NCI-H187 treated with DMSO at 0.1 percent for 48 hours (cell line): ENCODE data around the gene FAS.
"Not testable (repeated sequence)": the region's sequence is repeated elsewhere in the genome, so short reads cannot be mapped to it uniquely, and the experiment has no call there.

Experiments used
- DNase-seq: peaks from one replicate; lab custom pipeline; 2025; lab: John Stamatoyannopoulos, UW

The FAS gene

DNA sequence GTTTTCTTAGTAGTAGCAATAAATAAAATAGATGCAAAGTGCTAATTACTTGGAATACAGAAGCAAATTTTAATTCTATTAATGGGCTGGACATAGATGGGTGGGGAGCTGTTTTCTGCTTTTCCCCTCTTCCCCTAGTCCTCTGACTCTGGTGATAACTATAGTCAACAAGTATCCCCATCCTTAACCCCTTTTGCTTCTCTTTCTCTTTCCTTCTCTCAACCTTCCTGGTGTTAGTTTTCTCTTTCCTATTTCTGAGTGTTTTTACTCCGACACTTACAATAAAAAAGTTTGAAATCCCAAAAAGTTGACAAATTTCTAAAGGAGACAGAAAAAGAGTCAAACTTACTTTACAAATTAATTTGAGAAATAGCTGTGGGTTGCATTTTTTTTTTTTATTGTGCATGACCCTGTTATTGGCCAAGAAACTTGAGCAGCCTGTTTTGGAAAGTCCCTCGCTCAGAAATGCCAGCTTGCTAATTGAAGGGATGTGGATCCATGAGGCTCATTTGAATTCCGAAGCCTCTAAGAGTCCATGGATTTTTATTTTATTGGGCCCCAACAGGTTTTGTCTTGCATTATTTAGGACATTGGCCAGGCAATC is 2.4 kb downstream of the FAS start:
- no peak for DNase-seq

DNA sequence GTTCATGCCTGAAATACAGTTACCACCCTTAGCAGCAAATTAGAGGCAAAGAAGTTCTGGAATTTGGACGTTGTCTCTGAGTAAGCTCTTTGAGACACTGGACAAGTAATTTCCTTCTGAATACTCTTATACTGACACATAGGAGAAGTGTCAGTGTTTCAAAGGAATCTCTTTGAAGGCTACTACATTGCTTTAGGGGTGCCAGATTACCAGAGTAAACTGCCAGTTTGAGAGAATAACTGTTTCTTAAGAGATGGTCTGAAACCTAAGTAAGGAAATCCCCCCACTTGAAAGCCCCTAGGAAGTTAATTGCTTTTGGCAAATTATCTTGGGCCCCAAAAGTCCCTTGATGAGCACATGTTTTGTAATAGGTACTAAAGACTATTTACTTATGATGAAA is 3.4 kb downstream of the FAS start:
- DNase-seq: no peak

DNA sequence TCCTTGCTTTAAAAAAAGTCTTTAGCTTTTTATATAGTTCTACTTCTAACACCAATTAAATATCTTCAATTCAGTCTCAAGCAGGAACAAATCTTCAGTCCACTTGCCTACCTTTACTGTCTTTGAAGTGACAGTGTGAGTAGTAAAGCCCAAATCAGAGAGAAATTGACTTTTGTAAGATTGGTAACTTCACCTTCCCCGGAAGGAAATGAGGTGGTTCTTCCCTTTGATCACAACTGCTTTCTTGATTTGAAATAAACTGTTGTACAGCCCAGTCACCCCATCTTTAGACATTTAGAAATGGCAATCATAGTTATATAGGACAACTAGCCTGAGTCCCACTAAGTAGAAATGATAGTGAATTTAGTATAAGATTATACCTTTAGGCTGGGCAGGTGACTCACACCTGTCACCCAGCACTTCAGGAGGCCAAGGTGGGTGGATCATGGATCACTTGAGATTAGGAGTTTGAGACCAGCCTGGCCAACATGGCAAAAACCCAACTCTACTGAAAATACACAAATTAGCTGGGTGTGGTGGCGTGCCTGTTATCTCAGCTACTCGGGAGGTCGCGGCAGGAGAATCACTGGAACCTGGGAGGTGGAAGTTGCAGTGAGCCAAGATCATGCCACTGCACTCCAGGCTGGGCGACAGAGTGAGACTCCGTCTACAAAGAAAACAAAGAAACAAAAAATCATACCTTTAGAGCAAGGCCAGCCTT is 4.7 kb downstream of the FAS start:
- DNase-seq: no peak

DNA sequence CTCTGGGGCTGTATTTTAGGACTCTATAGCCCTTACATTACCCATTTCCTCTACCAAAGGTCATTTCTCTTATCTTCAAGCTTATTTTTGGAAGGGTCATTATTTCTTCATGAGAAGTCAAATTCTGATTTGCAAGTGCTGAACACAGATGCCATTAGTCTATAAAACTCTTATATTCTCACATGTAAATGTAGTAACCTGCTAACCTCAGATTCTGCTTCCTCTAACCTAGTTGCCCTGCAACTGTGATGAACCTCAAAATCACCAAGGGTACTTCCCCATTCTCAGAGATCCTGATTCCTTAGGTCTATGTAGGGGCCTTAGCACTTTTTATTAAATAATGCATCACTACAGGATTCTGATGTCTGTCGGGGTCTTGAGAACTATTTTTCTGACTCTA is 6.3 kb downstream of the FAS start:
- DNase-seq: no peak

DNA sequence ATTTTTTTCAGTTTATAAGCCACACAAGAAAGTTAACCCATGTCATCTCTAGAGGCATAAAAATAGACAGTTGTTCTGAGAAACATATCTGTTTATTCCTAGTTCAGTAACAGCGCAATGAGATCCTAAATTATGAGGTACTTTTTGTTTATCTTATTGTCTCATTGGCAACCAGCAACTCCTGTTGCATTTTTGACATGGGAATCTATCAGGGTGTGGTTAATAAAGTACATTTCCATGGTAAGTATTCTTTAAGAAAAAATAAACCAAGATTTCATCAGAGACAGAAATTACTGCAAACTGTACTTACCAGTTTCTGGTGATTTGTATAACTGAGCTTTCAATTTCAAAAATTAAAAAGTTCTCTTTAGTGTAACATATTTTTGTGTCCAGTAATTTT is 9.0 kb downstream of the FAS start:
- DNase-seq: no peak

DNA sequence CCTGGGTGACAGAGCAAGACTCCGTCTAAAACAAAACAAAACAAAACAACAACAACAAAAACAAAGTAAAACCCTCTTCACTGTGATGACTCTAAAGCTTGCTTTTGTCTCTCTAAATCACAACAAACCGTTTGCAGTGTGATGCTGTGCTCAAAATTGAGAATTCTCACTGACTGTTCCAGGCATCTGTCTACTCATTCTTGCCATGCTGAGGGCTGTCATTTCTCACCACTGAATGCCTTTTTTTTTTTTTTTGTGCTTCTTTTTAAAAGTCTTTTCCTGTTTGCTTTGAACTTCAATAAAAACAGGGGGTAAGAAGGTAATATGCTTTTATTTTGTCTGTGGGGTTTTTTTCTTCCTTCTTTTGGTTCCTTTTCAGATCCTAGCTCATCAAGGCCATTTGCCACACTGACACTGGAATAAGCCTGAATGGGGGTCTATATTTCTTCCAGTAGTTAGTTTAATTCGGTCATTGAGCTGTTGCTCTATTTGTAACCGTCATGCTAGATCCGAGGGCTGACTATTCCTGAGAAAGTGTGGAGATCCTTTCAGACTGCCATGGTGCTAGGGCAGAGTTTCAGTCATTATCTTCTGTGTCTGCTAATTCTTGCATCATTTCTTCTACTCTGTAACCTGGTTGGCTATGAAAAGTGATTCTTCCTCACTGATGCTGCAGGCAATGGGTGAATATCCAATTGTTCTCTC is 10.6 kb downstream of the FAS start:
- no peak for DNase-seq

DNA sequence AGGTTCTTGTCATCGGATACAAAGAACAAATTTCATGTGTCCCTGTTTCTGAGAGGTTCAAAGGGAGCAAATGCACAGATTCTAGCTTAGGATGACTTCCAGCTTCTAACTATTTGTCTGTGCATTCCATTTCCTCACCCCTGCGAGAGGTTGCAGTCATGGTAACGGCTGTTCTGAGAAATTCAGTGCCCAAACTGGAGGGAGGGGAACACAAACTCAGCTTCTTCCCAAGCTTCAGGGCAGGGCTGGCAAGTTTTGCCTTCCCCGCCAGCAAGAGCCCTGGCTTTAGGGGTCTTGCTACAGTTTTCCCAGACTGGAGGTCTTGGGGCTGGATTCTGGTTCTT is 11.1 kb downstream of the FAS start:
- DNase-seq: no peak

DNA sequence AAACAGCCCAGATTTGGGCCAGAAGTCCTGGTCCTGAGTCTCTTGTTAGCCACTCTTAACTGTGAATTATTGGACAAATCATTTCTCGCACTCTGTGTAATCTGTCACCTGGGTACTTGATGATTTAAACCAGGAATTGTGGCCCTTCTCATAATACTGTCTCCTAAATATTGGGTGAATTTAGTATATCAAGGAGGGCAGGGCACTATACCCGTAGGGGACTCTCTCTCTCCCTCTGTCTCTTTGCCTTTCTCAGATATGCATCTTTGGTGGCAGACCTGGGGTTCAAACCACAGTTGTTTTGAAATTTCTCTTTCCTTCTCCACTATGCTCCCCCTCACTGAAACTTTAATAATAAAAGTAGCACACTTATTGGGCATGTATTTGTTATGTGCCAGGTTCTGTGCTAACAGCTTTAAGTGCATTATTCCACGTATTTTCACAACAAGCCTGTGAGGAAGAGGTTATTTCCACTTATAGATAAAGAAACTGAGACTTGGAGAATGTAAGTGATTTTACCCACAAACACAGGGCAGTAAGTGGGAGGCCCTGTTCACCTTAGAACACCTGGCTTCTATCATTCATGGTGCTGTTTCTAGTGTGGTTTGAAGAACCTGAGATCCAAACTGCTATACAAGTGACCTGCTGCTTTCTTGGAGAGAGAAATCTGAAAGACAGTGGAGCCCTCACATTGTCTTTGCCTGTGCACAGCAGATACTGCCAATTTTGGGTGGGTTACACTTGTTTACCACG is 11.8 kb downstream of the FAS start:
- no peak for DNase-seq

DNA sequence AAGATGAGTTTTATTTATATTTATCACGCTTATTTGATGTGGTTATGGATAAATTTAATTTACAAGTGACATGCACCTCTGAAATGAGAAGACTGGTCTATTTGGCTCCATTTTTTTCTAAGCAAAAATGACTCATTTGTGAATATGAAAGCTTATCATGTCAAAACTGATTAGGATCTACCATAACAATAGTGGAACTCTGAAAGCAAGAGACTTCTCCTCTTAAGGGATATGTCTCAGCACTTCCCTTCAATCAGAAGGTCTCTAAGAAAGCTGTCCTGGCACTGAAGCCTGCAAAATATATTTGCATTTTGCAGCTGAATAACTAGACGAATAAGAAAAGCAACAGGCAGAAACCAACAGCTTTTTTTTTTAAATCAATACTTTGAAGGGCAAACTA is 12.7 kb downstream of the FAS start:
- DNase-seq: no peak

DNA sequence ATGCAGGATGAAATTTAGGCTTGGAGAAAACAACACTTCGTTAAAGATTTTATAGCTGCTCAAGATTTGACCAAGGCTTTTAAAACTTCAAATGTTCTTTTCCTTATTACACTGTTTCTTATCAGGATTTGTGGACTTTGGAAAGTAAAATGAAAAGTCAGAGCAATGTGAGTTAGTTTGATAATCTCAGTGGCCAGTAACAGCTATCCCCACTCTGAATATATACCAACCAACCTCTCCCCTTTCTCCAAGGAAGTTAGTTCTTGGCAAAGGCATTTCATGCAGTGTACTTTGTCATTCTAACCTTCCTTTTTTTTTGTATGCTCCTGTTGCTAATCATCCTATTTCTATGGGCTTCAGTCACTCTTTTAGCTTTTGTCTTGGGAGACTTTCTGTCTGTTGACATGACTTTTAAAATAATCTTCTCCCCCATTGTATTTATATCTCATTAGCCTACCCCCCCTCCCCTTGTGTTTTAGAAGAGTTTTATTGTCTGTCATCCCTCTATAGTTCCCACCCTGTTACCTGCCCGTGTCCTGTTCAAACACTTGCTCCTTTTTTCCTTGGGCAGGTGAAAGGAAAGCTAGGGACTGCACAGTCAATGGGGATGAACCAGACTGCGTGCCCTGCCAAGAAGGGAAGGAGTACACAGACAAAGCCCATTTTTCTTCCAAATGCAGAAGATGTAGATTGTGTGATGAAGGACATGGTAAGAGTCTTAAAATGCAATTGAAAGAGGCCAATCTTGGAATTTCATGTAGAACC is 16.7 kb downstream of the FAS start:
- DNase-seq: no peak

DNA sequence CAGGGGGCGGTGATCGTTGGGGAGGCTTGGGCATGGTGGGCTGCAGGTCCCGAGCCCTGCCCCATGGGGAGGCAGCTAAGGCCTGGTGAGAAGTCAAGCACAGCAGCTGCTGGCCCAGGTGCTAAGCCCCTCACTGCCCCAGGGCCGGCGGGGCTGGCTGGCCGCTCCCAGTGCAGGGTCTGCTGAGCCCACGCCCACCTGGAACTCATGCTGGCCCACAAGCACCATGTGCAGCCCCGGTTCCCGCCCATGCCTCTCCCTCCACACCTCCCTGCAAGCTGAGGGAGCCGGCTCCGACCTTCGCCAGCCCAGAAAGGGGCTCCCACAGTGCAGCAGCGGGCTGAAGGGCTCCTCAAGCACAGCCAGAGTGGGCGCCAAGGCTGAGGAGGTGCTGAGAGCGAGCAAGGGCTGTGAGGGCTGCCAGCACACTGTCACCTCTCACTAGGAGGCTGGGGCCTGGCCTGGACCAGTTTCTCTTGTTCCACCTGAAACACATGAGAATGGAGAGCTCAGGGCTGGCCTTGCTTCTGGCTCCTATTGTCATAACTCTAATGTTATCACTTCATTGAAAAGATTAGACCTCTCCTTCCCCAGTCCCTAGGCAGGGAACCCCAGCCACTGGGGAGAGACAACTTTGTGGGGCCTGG is 28.2 kb downstream of the FAS start:
- DNase-seq: not testable (repeated sequence)

DNA sequence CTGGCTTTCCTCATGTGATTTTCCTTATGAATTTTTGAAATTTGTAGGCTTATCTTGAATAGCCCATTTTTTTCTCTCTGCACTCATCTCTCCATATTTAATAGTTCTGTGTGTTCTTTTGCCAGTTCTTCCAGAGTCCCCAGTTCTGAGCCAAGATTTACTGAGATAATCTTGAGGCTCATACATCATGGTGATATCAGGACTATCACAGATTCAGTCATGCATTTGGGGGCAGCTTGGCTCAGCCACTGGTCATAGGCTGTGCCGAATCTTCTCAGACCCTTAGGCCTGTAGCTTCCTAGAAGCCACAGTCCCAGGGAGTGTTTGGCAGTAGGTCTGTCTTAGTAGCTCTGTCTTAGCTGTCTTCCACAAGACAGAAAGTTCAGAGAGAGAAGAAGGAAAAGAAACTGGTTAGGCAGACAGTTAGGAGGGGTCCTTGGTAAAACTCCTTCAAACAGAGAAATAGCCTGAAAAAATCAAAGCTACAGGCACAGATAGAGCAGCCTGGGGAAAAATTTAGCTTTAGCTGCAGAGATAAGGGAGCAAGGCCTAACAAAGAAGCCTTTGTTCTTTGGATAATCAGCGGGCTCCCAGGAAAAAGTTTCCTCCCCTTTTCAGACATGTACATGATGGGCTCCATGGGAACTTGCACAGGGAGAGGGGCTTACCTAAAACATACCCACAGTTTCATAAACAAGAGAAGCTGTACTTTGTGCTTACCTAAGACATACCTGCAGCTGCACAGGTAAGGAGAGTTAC is 29.1 kb downstream of the FAS start:
- no peak for DNase-seq

DNA sequence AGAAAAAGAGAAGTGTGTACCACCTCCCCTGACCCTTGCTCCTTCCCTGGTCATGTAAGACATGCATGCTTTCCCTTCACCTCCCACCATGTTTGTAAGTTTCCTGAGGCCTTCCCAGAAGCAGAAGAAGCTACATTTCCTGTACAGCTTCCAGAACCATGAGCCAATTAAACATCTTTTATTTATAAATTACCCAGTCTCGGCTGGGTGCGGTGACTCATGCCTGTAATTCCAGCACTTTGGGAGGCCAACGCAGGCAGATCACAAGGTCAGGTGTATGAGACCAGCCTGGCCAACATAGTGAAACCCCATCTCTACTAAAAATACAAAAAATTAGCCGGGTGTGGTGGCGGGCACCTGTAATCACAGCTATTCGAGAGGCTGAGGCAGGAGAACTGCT is 30.9 kb downstream of the FAS start:
- not testable (repeated sequence) for DNase-seq

DNA sequence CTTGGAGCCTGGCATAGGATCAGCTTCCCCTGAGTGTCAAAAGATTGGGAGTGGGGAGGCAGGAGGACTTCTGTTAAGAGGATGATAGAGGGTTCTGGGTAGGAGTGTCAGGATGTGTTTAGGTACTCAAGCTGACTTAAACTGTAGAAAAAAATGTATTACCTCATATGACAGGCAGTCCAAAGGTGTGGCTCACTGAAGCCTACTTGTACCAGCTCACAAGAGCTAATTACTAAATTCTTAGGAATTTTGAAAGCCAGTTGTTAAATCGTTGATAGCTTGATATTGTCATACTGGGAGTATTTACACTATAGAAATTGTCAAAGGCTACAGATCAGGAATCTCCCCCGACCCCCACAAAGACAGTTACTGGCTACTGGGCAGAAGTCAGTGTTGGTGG is 32.1 kb downstream of the FAS start:
- DNase-seq: no peak

DNA sequence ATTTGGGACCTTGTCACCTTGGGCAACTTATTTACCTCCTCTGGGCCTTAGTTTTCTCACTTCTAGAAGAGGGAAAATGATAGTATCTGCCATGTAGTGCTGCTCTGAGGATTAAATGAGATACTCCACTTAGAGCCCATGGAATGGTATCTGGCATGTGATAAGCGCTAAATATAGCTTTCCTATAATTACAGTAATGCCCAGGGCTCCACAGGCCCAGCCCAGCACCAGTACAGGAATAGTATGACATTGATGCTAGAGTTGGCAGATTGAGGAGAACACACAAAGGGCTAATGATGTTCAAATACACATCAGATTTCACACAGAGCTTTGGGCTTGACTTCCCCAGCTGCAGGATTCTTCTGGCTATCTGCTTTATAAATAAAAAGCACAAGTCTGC is 34.9 kb downstream of the FAS start:
- no peak for DNase-seq

DNA sequence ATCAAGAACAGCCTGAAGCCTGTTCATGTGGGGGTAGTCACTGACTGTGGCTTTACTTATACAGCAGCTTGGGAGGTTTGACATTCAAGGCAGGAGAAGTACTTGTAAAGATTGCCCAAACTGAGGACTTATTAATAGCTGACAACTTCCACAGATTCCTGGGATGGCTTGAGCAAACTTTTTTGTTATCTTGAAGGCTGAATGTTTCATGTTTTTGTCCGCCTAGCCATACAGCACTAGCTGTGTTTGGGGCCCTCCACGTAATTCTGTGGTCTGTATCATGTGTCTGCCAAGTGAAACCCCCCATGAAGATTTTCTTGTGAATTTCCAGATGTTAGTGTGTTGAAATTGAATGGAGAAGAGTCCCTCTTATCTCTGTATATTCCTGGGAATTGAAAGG is 38.6 kb downstream of the FAS start:
- no peak for DNase-seq

DNA sequence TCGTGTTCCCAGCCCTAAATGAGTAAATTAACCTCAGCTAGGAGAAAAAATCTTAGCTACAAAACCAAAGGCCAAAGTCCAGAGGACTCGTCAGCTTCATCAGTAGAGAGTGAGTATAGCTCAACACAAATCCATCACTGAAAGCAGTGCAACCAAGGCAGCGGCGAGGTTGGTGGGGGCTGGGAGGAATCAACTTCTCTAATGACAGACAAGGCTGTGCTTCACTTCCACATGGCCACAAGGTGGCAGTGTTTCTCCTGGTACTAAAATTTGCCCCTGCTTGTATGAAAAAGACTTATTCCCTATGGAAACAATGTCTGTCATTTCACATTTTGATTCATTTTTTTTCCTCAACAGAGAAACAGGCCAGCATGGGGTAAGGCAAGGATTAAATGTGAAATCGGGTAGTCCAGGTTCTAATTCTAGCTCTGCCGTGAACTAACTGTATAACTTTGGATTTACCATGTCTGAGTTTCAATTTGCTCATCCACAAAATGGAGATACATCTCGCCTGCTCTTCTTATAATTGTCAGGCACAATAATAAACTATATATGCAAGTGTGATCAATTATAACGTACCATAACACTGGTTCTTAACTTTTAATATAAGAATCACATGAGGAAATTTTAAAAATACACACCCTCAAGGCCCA is 39.3 kb downstream of the FAS start:
- no peak for DNase-seq

DNA sequence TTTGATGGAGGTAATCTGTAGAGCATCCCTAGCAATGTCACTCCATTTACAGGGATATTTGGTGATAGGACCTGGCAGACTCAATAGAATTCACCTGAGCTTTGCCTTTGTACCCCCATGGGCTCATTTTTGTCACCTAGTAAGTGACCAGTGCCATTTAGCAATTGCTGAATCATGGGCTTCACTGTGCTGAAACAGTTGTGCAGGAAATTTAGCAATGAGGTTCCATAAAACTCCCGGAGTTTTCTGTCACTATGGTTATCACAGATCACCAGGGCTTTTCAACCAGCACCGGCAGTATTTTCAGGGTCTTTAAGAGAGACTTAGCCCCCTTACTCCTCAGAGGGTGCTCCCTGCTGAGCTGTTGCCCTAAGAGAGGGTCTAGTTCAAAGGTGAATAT is 40.2 kb downstream of the FAS start:
- no peak for DNase-seq

DNA sequence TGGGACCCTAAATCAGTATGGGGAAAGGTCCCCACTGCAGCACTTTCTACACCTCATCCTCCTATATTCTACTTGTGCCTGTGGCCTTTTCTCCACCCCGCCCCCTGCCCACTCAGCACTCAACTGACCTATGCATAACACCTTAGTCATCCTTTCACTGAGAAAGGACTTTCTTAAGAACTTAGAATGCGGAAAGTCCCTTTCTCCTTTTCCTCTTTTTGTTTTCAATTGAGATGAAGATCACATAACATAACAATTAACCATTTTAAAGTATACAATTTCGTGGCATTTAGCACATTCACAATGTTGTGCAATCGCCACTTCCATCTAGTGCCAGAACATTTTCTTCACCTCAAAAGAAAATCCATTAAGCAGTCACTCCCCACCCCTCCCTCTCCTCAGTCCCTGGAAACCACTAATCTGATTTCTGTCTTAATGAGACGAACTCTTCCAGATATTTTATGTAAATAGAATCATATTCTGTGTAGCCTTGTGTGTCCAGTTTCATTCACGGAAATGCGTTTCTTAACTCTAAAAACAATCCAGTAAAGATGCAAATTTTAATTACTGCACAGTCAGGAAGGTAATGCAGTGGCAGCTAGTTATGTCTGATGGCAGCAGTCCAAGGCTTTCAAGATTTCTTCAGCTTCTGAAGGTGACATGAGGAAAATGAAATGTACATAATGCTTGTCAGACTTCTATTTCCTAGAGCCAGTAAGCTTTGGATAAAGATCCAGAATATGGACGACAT is 41.7 kb downstream of the FAS start:
- DNase-seq: no peak

DNA sequence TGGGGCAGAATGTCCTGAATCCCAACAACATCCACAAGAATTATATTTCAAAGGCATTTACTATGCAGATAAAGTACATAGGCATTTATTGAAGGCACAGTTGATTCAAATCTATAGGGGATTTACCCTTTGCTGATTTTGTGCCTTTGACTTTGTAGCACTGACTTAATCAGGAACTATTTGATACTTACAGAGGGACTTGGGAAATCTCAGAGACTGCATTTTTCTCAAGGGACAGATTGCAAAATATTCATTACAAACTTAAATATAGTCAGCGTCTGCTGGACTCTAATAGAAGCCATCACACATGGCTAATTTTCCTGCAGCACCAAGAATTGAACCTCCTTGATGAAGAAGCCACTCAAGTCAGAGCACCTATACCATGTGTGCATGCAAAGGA is 44.9 kb downstream of the FAS start:
- DNase-seq: no peak
